LNCAP (cell line): ENCODE measurements around the gene TFAP2C.

Source experiments
- TF ChIP-seq, protein P1 (sequence below): fragments of 450-650 bp; IDR thresholded peaks from 2 replicates; pipeline ENCODE4 v1.5.1; 2017; ENCODE audit warnings: mild to moderate bottlenecking

The TFAP2C gene

DNA sequence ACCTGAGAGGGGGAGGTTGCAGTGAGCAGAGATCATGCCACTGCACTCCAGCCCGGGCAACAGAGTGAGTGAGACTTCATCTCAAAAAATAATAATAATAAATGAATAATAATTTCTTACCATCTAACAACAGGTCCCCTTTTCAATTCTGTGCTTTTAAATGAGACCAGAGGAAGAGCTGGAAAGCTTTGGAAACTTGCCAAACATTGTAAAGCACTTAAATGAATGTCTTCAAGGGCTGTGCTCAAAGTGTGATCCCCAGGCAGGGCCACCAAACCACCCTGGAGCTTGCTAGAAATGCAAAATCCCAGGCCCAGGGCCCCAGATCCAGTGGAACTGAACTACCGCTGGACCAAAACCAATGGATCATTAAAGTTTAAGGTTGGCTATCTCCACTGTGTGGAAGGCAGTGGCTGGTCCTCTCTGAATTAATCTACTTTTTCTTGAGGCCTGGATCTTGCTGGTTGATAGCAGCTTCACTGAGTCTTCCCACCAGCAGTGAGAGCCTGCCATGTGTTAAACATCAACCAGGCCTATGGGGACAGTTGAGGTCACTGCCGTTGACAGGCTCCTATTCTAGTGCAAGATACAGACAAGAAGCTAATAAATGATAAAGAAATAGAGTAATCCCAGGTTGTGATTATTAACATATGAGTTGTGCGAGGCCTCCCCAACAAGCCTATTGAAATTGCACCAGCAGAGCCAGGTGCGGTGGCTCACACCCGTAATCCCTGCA is 23.7 kb upstream of the TFAP2C start:
- TF ChIP-seq, protein P1, sequence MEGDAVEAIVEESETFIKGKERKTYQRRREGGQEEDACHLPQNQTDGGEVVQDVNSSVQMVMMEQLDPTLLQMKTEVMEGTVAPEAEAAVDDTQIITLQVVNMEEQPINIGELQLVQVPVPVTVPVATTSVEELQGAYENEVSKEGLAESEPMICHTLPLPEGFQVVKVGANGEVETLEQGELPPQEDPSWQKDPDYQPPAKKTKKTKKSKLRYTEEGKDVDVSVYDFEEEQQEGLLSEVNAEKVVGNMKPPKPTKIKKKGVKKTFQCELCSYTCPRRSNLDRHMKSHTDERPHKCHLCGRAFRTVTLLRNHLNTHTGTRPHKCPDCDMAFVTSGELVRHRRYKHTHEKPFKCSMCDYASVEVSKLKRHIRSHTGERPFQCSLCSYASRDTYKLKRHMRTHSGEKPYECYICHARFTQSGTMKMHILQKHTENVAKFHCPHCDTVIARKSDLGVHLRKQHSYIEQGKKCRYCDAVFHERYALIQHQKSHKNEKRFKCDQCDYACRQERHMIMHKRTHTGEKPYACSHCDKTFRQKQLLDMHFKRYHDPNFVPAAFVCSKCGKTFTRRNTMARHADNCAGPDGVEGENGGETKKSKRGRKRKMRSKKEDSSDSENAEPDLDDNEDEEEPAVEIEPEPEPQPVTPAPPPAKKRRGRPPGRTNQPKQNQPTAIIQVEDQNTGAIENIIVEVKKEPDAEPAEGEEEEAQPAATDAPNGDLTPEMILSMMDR: no peak

DNA sequence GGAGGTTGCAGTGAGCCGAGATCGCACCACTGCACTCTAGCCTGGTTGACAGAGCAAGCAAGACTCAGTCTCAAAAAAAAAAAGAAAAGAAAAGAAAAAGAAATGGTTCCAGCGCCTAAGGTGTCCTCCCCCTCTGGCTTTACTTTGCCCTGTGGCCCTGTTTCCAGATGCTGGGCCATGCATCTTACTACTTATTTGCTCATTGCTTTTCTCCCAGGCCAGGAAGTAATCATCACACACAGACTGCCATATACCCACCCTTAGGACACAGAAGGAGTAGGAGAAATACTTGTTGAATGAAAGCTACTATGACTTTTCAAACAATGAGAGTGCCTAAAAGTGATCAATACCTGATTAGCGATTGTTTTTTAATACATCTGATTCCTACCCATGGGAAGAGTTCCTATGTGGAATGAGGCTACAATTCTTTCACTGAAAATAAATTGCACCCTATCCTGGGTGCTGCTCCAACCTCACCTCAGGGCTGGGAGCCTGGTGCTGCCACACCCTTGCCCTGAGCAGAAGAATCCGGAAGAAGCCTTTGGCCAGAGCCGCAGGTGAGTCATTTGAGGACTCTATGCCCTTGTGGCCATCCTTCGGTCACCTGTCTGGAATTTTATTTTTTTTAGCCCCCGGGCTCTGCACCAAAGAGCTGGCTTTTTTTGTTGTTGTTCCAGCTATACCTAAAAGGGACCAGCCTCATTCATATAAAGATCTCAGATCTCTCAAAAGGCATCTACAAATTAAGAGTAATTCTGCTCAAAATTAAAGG is 22.7 kb upstream of the TFAP2C start:
- TF ChIP-seq, protein P1: no peak

DNA sequence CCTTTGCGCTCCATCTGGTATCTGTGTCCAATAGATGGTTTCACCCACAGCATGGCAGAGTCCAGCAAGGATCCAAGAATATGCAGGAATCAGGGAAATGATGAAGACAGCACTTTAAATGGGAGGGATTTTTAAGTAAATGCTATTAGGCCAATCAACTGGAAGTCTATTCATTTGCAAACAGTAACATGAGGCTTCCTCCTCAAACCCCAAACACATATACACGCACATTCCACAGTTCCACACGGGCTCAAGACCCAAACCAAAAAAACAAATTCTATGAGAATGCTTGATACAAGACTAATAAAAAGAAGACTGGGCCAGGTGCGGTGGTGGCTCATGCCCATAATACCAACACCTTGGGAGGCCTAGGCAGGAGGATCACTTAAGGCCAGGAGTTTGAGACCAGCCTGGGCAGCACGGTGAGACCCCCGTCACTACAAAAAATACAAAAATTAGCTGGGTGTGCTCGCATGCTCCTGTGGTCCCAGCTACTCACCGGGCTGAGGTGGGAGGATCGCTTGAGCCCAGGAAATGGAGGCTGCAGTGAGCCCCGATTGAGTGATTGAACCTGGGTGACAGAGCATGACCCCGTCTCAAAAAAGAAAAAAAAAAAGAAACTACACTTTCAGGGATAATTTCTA is 21.9 kb upstream of the TFAP2C start:
- TF ChIP-seq, protein P1: no peak

DNA sequence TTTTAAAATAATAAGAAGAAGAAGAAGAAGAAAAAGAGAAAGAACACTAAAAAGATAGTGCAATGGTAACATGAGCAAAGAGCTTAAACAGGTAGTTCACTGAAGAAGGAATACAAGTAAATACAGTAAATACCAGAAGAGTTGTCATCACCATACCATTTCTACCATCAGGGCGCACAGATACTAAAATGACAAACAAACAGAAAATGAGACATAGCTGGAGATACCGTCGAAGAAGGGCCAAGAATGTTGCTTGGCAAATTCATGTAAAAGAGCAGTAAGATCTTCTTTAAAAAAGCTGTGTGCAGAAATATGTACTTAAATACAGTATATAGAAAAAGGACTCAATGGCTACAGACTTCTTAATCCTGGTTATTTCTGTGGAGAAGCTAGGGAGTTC is 20.7 kb upstream of the TFAP2C start:
- TF ChIP-seq, protein P1: no peak

DNA sequence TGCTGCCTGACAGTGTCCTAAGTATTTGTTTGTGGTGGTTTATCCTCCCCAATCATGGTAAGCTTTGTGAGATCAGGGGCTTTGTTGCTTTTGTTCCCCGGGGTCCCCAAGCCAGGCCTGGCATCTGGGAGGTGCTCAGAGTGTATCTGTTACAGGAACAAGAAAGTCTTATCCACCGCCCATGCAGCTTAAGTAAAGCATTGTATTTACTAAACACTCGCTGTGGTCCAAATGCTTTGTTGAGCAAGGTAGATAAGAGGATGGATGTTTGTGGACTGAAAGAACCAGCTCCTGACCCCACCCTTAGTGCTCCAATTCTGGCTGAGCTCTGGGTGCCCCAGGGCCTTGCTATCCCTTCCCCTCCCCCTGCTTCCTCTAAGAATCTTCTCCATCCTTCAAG is 19.8 kb upstream of the TFAP2C start:
- TF ChIP-seq, protein P1: no peak

DNA sequence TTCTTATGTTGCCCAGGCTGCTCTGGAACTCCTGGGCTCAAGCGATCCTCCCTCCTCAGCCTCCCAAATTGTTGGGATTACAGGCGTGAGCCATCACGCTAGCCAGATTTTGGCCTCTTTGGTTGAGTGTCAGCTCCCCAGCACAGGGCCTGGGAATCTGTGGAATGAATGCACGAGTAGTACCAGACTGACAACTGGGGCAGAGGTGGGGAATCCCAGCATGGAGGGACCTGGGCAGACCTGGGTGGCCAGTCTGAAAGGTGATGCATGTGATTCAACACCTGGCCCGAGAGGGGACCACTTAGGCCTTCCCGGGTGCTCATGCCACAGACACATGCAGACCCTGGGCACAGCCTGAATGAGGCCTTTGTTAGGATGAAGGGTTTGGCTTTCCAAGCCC is 19.0 kb upstream of the TFAP2C start:
- TF ChIP-seq, protein P1: no peak

DNA sequence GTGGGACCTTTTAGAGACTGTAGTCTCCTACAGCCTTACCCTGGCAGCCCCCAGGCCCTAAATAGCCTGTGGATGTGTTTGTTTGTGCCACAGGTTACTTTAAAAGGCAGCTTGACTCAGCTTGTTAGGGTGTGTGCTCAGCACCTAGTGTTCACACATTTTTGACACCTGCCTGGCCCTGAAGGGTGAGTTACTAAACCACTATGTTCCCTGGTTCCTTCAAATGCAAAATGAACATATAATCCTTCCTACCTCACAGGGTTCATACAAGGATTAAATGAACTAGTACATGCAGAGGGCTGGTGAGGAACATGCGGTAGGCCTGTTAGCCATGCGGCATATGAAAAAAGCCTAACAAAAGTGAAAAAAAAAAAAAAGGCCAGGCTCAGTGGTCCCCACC is 14.9 kb upstream of the TFAP2C start:
- TF ChIP-seq, protein P1: no peak
